Measurements from ENCODE around the gene CREBBP. TPM values are rescaled to one million over a fixed set of nuclear protein-coding genes. Genes with fewer than 3 reads are reported as not detected.
"Not testable (repeated sequence)": the region's sequence is repeated elsewhere in the genome, so short reads cannot be mapped to it uniquely, and the experiment has no call there.

The CREBBP gene
- polyA plus RNA-seq (2013, experiment 1 of 2) = 20.5 TPM
- 20.1 TPM for polyA plus RNA-seq (2013, experiment 2 of 2)

- H3K14ac ChIP-seq (ENCODE audit: low read length in 2 of 2) = peak within 1 kb of the TSS; percentile 68 to 96
- peak within 1 kb of the TSS; percentile 93 for H2BK15ac ChIP-seq (ENCODE audit: low read depth, poor library complexity, severe bottlenecking)
- H2AFZ ChIP-seq (ENCODE audit: low read depth, low read length) = peak within 1 kb of the TSS; percentile 99
- peak within 1 kb of the TSS; percentile 90 to 96 for H3K4ac ChIP-seq (ENCODE audit: low read depth in 1 of 2, low read length in 2 of 2)
- peak within 1 kb of the TSS; percentile 20 to 40 for H3K23ac ChIP-seq (ENCODE audit: low read length in 2 of 2)
- peaks cover 5 to 6% of the 10 kb centered on the region in 2 experiments for H3K36me3 ChIP-seq (ENCODE audit: control insufficient read depth in 1 of 2, insufficient read depth in 2 of 2, low read depth in 1 of 2, low read length in 2 of 2)
- H2BK12ac ChIP-seq (ENCODE audit: low read length in 2 of 2) = peak within 1 kb of the TSS in 1 of 2 experiments; percentile 77
- H4K8ac ChIP-seq (ENCODE audit: low read length) = peak within 1 kb of the TSS; percentile 100
- H3K79me1 ChIP-seq (replicated peaks; ENCODE audit: low read length, poor library complexity, severe bottlenecking) = peaks cover 9% of the 10 kb centered on the region
- peak within 1 kb of the TSS; percentile 88 for H2BK120ac ChIP-seq (ENCODE audit: low read depth, low read length)
- H3K27ac ChIP-seq (ENCODE audit: low read length, poor library complexity, severe bottlenecking) = no peak within 1 kb of the TSS
- DNase-seq = peak; percentile 84
- 6% methylated on average over 56 of the region's 96 CpGs for WGBS
- no peaks in the 10 kb centered on the region for H3K27me3 ChIP-seq (ENCODE audit: control insufficient read depth in 1 of 2, insufficient read depth in 1 of 2, low read length in 2 of 2)
- H4K91ac ChIP-seq (ENCODE audit: low read length) = peak within 1 kb of the TSS; percentile 95
- no peaks in the 10 kb centered on the region for H3K9me3 ChIP-seq (ENCODE audit: control insufficient read depth, low read length)
- H3K4me3 ChIP-seq (ENCODE audit: insufficient read depth in 1 of 2, low read depth in 1 of 2, low read length in 2 of 2) = peak within 1 kb of the TSS; percentile 71 to 89
- H3K4me2 ChIP-seq (ENCODE audit: low read length, poor library complexity, severe bottlenecking) = peak within 1 kb of the TSS; percentile 99
- H2AK5ac ChIP-seq (ENCODE audit: low read length, severe bottlenecking) = peak within 1 kb of the TSS; percentile 6
- H3K4me1 ChIP-seq (ENCODE audit: control insufficient read depth, insufficient read depth, low read depth, low read length) = peaks cover 14% of the 10 kb centered on the region
- peak within 1 kb of the TSS; percentile 4 for H2BK5ac ChIP-seq (ENCODE audit: low read depth, low read length, poor library complexity, severe bottlenecking)
- H3K18ac ChIP-seq (ENCODE audit: low read depth in 1 of 2, low read length in 2 of 2) = peak within 1 kb of the TSS; percentile 93
- H3K9ac ChIP-seq (ENCODE audit: low read length) = peak within 1 kb of the TSS; percentile 92
Observed at GRCh38 chr16:3880623-3881498, at the start of gene CREBBP. Gene CREBBP, minus strand, starts transcription at chr16:3880713. Its CDS starts 797 bp downstream, at chr16:3879916.

- not testable (repeated sequence) for H2BK120ac ChIP-seq (ENCODE audit: low read depth, low read length); H3K14ac ChIP-seq (ENCODE audit: low read length in 2 of 2); H3K9me3 ChIP-seq (ENCODE audit: control insufficient read depth, low read length); H2BK15ac ChIP-seq (ENCODE audit: low read depth, poor library complexity, severe bottlenecking); H3K23ac ChIP-seq (ENCODE audit: low read length in 2 of 2); H3K27me3 ChIP-seq (ENCODE audit: control insufficient read depth in 1 of 2, insufficient read depth in 1 of 2, low read length in 2 of 2); H2AFZ ChIP-seq (ENCODE audit: low read depth, low read length); H3K4me3 ChIP-seq (ENCODE audit: insufficient read depth in 1 of 2, low read depth in 1 of 2, low read length in 2 of 2); DNase-seq; H4K91ac ChIP-seq (ENCODE audit: low read length); H2BK5ac ChIP-seq (ENCODE audit: low read depth, low read length, poor library complexity, severe bottlenecking); H2AK5ac ChIP-seq (ENCODE audit: low read length, severe bottlenecking); H3K79me1 ChIP-seq (replicated peaks; ENCODE audit: low read length, poor library complexity, severe bottlenecking); H3K9ac ChIP-seq (ENCODE audit: low read length); H3K36me3 ChIP-seq (ENCODE audit: control insufficient read depth in 1 of 2, insufficient read depth in 2 of 2, low read depth in 1 of 2, low read length in 2 of 2); H3K4me1 ChIP-seq (ENCODE audit: control insufficient read depth, insufficient read depth, low read depth, low read length); H2BK12ac ChIP-seq (ENCODE audit: low read length in 2 of 2); H3K18ac ChIP-seq (ENCODE audit: low read depth in 1 of 2, low read length in 2 of 2); H3K4ac ChIP-seq (ENCODE audit: low read depth in 1 of 2, low read length in 2 of 2); H3K4me2 ChIP-seq (ENCODE audit: low read length, poor library complexity, severe bottlenecking); H4K8ac ChIP-seq (ENCODE audit: low read length); H3K27ac ChIP-seq (ENCODE audit: low read length, poor library complexity, severe bottlenecking)
- WGBS = no CpG with 5 or more reads among the region's 2 CpGs
Observed at GRCh38 chr16:3927147-3927546, 46.6 kb upstream of the CREBBP start.

- Histone ChIP-seq H2BK120ac (ENCODE audit: low read depth, low read length) (no peak overlapping the region), H3K4me3 (ENCODE audit: insufficient read depth in 1 of 2, low read depth in 1 of 2, low read length in 2 of 2) (no peak overlapping the region), H3K23ac (ENCODE audit: low read length in 2 of 2) (no peak overlapping the region), H3K4ac (ENCODE audit: low read depth in 1 of 2, low read length in 2 of 2) (no peak overlapping the region), H4K91ac (ENCODE audit: low read length) (no peak overlapping the region), H3K14ac (ENCODE audit: low read length in 2 of 2) (no peak overlapping the region), H3K4me1 (ENCODE audit: control insufficient read depth, insufficient read depth, low read depth, low read length) (peaks cover 3% of the 10 kb centered on the region), H3K9ac (ENCODE audit: low read length) (no peak overlapping the region), H2BK15ac (ENCODE audit: low read depth, poor library complexity, severe bottlenecking) (no peak overlapping the region), H2AFZ (ENCODE audit: low read depth, low read length) (no peak overlapping the region), H2AK5ac (ENCODE audit: low read length, severe bottlenecking) (no peak overlapping the region), H3K27ac (ENCODE audit: low read length, poor library complexity, severe bottlenecking) (no peak overlapping the region), H4K8ac (ENCODE audit: low read length) (no peak overlapping the region), H3K27me3 (ENCODE audit: control insufficient read depth in 1 of 2, insufficient read depth in 1 of 2, low read length in 2 of 2) (peaks cover 0 to 13% of the 10 kb centered on the region in 2 experiments), H3K18ac (ENCODE audit: low read depth in 1 of 2, low read length in 2 of 2) (no peak overlapping the region), H3K79me1 (replicated peaks; ENCODE audit: low read length, poor library complexity, severe bottlenecking) (no peaks in the 10 kb centered on the region), H2BK5ac (ENCODE audit: low read depth, low read length, poor library complexity, severe bottlenecking) (no peak overlapping the region), H2BK12ac (ENCODE audit: low read length in 2 of 2) (no peak overlapping the region), H3K4me2 (ENCODE audit: low read length, poor library complexity, severe bottlenecking) (no peak overlapping the region), H3K36me3 (ENCODE audit: control insufficient read depth in 1 of 2, insufficient read depth in 2 of 2, low read depth in 1 of 2, low read length in 2 of 2) (no peaks in the 10 kb centered on the region), H3K9me3 (ENCODE audit: control insufficient read depth, low read length) (peaks cover 3% of the 10 kb centered on the region)
- DNase-seq = no peak
Observed at GRCh38 chr16:3924763-3925162, 44.2 kb upstream of the CREBBP start.

- Histone ChIP-seq H3K4me3 (ENCODE audit: insufficient read depth in 1 of 2, low read depth in 1 of 2, low read length in 2 of 2) (no peak overlapping the region), H3K9ac (ENCODE audit: low read length) (no peak overlapping the region), H3K9me3 (ENCODE audit: control insufficient read depth, low read length) (peaks cover 16% of the 10 kb centered on the region), H4K8ac (ENCODE audit: low read length) (no peak overlapping the region), H3K27ac (ENCODE audit: low read length, poor library complexity, severe bottlenecking) (no peak overlapping the region), H2BK5ac (ENCODE audit: low read depth, low read length, poor library complexity, severe bottlenecking) (no peak overlapping the region), H4K91ac (ENCODE audit: low read length) (no peak overlapping the region), H2BK120ac (ENCODE audit: low read depth, low read length) (no peak overlapping the region), H3K4me2 (ENCODE audit: low read length, poor library complexity, severe bottlenecking) (no peak overlapping the region), H3K36me3 (ENCODE audit: control insufficient read depth in 1 of 2, insufficient read depth in 2 of 2, low read depth in 1 of 2, low read length in 2 of 2) (no peaks in the 10 kb centered on the region), H3K4ac (ENCODE audit: low read depth in 1 of 2, low read length in 2 of 2) (no peak overlapping the region), H3K4me1 (ENCODE audit: control insufficient read depth, insufficient read depth, low read depth, low read length) (peaks cover 3% of the 10 kb centered on the region), H3K18ac (ENCODE audit: low read depth in 1 of 2, low read length in 2 of 2) (no peak overlapping the region), H2BK15ac (ENCODE audit: low read depth, poor library complexity, severe bottlenecking) (no peak overlapping the region), H3K14ac (ENCODE audit: low read length in 2 of 2) (no peak overlapping the region), H2AFZ (ENCODE audit: low read depth, low read length) (no peak overlapping the region), H2BK12ac (ENCODE audit: low read length in 2 of 2) (no peak overlapping the region), H2AK5ac (ENCODE audit: low read length, severe bottlenecking) (no peak overlapping the region), H3K23ac (ENCODE audit: low read length in 2 of 2) (no peak overlapping the region), H3K27me3 (ENCODE audit: control insufficient read depth in 1 of 2, insufficient read depth in 1 of 2, low read length in 2 of 2) (peaks cover 0 to 13% of the 10 kb centered on the region in 2 experiments), H3K79me1 (replicated peaks; ENCODE audit: low read length, poor library complexity, severe bottlenecking) (no peaks in the 10 kb centered on the region)
- 81% methylated on average over 13 of the region's 13 CpGs for WGBS
- no peak for DNase-seq
Observed at GRCh38 chr16:3922241-3922640, 41.7 kb upstream of the CREBBP start.
